ENCODE measurements around the gene CAMK4.

CAMK4 gene

GRCh38 chr5:111224561-111225345 lies 569 bp downstream of the CAMK4 start:
- ATAC-seq (replicated peaks) = peak; percentile 53 to 64
- H3K36me3 Mint-ChIP-seq = peaks cover 0 to 3% of the 10 kb centered on the region in 2 donors
- H3K9me3 Mint-ChIP-seq = no peaks in the 10 kb centered on the region
- peak overlapping the region; percentile 86 to 94 for H3K4me3 Mint-ChIP-seq
- no peak overlapping the region for H3K27ac Mint-ChIP-seq
- no peak for DNase-seq
- H3K27me3 Mint-ChIP-seq = peaks cover 24 to 28% of the 10 kb centered on the region in 2 donors
- peaks cover 10 to 38% of the 10 kb centered on the region in 2 donors for H3K4me1 Mint-ChIP-seq

- Mint-ChIP-seq H3K27ac (no peak overlapping the region), H3K36me3 (peaks cover 0 to 3% of the 10 kb centered on the region in 2 donors), H3K27me3 (peaks cover 23 to 25% of the 10 kb centered on the region in 2 donors), H3K4me1 (peaks cover 13 to 50% of the 10 kb centered on the region in 2 donors), H3K9me3 (no peaks in the 10 kb centered on the region), H3K4me3 (no peak overlapping the region)
- DNase-seq = no peak
- ATAC-seq (replicated peaks) = no peak
Observed at GRCh38 chr5:111225926-111226325, 1.7 kb downstream of the CAMK4 start.

GRCh38 chr5:111226556-111226955 lies 2.4 kb downstream of the CAMK4 start:
- Mint-ChIP-seq H3K27ac (no peak overlapping the region), H3K4me1 (peaks cover 16 to 53% of the 10 kb centered on the region in 2 donors), H3K4me3 (no peak overlapping the region), H3K27me3 (peaks cover 23 to 25% of the 10 kb centered on the region in 2 donors), H3K36me3 (peaks cover 0 to 3% of the 10 kb centered on the region in 2 donors), H3K9me3 (no peaks in the 10 kb centered on the region)
- DNase-seq = no peak
- ATAC-seq (replicated peaks) = no peak

GRCh38 chr5:111227226-111227782 lies 3.1 kb downstream of the CAMK4 start:
- Mint-ChIP-seq H3K27ac (no peak overlapping the region), H3K4me3 (no peak overlapping the region), H3K27me3 (peaks cover 20 to 28% of the 10 kb centered on the region in 2 donors), H3K9me3 (no peaks in the 10 kb centered on the region), H3K36me3 (peaks cover 0 to 3% of the 10 kb centered on the region in 2 donors), H3K4me1 (peaks cover 16 to 53% of the 10 kb centered on the region in 2 donors)
- ATAC-seq (replicated peaks) (no peak), DNase-seq (no peak)

- Mint-ChIP-seq H3K4me3 (no peak overlapping the region), H3K4me1 (peaks cover 16 to 58% of the 10 kb centered on the region in 2 donors), H3K27me3 (peaks cover 17 to 29% of the 10 kb centered on the region in 2 donors), H3K36me3 (peaks cover 0 to 3% of the 10 kb centered on the region in 2 donors), H3K9me3 (no peaks in the 10 kb centered on the region), H3K27ac (no peak overlapping the region)
- no peak for ATAC-seq (replicated peaks)
- DNase-seq = no peak
Observed at GRCh38 chr5:111227801-111228200, 3.6 kb downstream of the CAMK4 start.

GRCh38 chr5:111228520-111229220 lies 4.5 kb downstream of the CAMK4 start:
- no peak for DNase-seq
- Mint-ChIP-seq H3K27me3 (peaks cover 11 to 23% of the 10 kb centered on the region in 2 donors), H3K9me3 (no peaks in the 10 kb centered on the region), H3K27ac (no peak overlapping the region), H3K4me3 (no peak overlapping the region), H3K4me1 (peaks cover 18 to 58% of the 10 kb centered on the region in 2 donors), H3K36me3 (peaks cover 0 to 3% of the 10 kb centered on the region in 2 donors)
- ATAC-seq (replicated peaks) = no peak

GRCh38 chr5:111229221-111229835 lies 5.1 kb downstream of the CAMK4 start:
- no peak overlapping the region for H3K4me3 Mint-ChIP-seq
- no peaks in the 10 kb centered on the region for H3K9me3 Mint-ChIP-seq
- H3K27me3 Mint-ChIP-seq = peaks cover 11 to 23% of the 10 kb centered on the region in 2 donors
- ATAC-seq (replicated peaks) = peak in 1 of 2 donors; percentile 33
- no peak overlapping the region for H3K27ac Mint-ChIP-seq
- H3K4me1 Mint-ChIP-seq = peaks cover 18 to 59% of the 10 kb centered on the region in 2 donors
- peaks cover 0 to 3% of the 10 kb centered on the region in 2 donors for H3K36me3 Mint-ChIP-seq
- no peak for DNase-seq

GRCh38 chr5:111229871-111230810 lies 6.0 kb downstream of the CAMK4 start:
- DNase-seq (no peak), ATAC-seq (replicated peaks) (peak; percentile 49 to 62)
- peaks cover 14 to 54% of the 10 kb centered on the region in 2 donors for H3K4me1 Mint-ChIP-seq
- H3K27ac Mint-ChIP-seq = no peak overlapping the region
- peak overlapping the region in 1 of 2 donors; percentile 26 for H3K4me3 Mint-ChIP-seq
- H3K27me3 Mint-ChIP-seq = peaks cover 3 to 16% of the 10 kb centered on the region in 2 donors
- peaks cover 0 to 3% of the 10 kb centered on the region in 2 donors for H3K36me3 Mint-ChIP-seq
- H3K9me3 Mint-ChIP-seq = no peaks in the 10 kb centered on the region

GRCh38 chr5:111231119-111231518 lies 6.9 kb downstream of the CAMK4 start:
- H3K4me1 Mint-ChIP-seq = peaks cover 12 to 45% of the 10 kb centered on the region in 2 donors
- H3K9me3 Mint-ChIP-seq = no peaks in the 10 kb centered on the region
- H3K27me3 Mint-ChIP-seq = peaks cover 0 to 12% of the 10 kb centered on the region in 2 donors
- H3K36me3 Mint-ChIP-seq = peaks cover 0 to 3% of the 10 kb centered on the region in 2 donors
- no peak overlapping the region for H3K4me3 Mint-ChIP-seq
- peak; percentile 62 to 64 for ATAC-seq (replicated peaks)
- H3K27ac Mint-ChIP-seq = no peak overlapping the region
- no peak for DNase-seq

GRCh38 chr5:111232311-111233051 lies 8.3 kb downstream of the CAMK4 start:
- peak; percentile 19 to 34 for ATAC-seq (replicated peaks)
- Mint-ChIP-seq H3K4me1 (peaks cover 10 to 44% of the 10 kb centered on the region in 2 donors), H3K27ac (no peak overlapping the region), H3K27me3 (peaks cover 0 to 5% of the 10 kb centered on the region in 2 donors), H3K36me3 (peaks cover 0 to under 1% of the 10 kb centered on the region in 2 donors), H3K4me3 (no peak overlapping the region), H3K9me3 (no peaks in the 10 kb centered on the region)
- DNase-seq = no peak

GRCh38 chr5:111233052-111233374 lies 8.8 kb downstream of the CAMK4 start:
- peak; percentile 24 to 52 for ATAC-seq (replicated peaks)
- no peak overlapping the region for H3K27ac Mint-ChIP-seq
- peak overlapping the region in 1 of 2 donors; percentile 1 for H3K4me3 Mint-ChIP-seq
- no peaks in the 10 kb centered on the region for H3K36me3 Mint-ChIP-seq
- peaks cover 9 to 44% of the 10 kb centered on the region in 2 donors for H3K4me1 Mint-ChIP-seq
- H3K27me3 Mint-ChIP-seq = peaks cover 0 to 4% of the 10 kb centered on the region in 2 donors
- DNase-seq = no peak
- no peaks in the 10 kb centered on the region for H3K9me3 Mint-ChIP-seq

- H3K27me3 Mint-ChIP-seq = peaks cover 0 to 4% of the 10 kb centered on the region in 2 donors
- peaks cover 9 to 40% of the 10 kb centered on the region in 2 donors for H3K4me1 Mint-ChIP-seq
- ATAC-seq (replicated peaks) = no peak
Observed at GRCh38 chr5:111234125-111234524, 9.9 kb downstream of the CAMK4 start.

GRCh38 chr5:111235635-111236034 lies 11.5 kb downstream of the CAMK4 start:
- Mint-ChIP-seq H3K4me3 (no peak overlapping the region), H3K27me3 (peaks cover 0 to 4% of the 10 kb centered on the region in 2 donors), H3K36me3 (no peaks in the 10 kb centered on the region), H3K4me1 (peaks cover 7 to 25% of the 10 kb centered on the region in 2 donors), H3K27ac (no peak overlapping the region), H3K9me3 (no peaks in the 10 kb centered on the region)
- ATAC-seq (replicated peaks) (no peak), DNase-seq (no peak)

More at GRCh38 chr5:111234125-111234524, 9.9 kb downstream of the CAMK4 start:
- Mint-ChIP-seq H3K9me3 (no peaks in the 10 kb centered on the region), H3K4me3 (no peak overlapping the region), H3K27ac (no peak overlapping the region), H3K36me3 (no peaks in the 10 kb centered on the region)
- no peak for DNase-seq
